GM18520 (cell line): ENCODE measurements around the gene ARL8A.
"Not testable (repeated sequence)": the region's sequence is repeated elsewhere in the genome, so short reads cannot be mapped to it uniquely, and the experiment has no call there.

Experiments
- ATAC-seq: cut with Tn5 transposase; IDR thresholded peaks from one replicate; pipeline ENCODE4 v1.9.1; 2021; ENCODE audit not compliant: unreplicated experiment

The ARL8A gene

DNA sequence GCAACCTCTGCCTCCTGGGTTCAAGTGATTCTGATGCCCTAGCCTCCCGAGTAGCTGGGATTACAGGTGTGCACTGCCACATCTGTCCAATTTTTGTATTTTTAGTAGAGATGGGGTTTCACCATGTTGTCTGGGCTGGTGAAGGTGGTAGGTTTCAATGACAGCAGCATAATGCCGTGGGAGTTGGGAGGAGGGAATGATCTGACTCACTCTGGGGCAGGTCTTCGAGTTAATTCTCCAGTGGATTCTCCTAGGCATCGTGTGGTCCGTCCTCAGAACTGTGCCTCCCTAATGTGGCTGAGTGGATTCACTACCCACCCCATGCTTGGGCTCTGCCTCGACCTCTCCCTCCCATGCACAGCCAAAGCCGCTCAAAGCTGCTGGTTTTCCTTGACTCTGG, 23.5 kb downstream of the ARL8A start:
- no peak for ATAC-seq

- no peak for ATAC-seq
Observed at GRCh38 chr1:202117898-202118371, 26.6 kb downstream of the ARL8A start.

DNA sequence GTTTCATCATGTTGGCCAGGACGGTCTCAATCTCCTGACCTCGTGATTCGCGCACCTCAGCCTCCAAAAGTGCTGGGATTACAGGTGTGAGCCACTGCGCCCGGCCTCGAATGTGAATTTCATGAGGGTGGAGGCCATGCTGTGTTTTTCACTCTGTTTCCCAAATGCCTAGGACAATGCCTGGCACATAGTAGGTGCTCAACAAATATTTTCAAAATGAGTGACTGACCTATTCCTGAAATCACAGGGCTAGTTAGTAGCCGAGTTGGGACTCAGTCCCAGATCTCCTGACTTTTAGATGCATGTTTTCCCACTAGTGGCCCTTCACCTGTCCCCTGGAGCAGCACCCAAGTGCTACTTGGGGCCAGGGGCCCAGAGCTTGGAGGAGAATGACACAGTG, 28.2 kb downstream of the ARL8A start:
- no peak for ATAC-seq

DNA sequence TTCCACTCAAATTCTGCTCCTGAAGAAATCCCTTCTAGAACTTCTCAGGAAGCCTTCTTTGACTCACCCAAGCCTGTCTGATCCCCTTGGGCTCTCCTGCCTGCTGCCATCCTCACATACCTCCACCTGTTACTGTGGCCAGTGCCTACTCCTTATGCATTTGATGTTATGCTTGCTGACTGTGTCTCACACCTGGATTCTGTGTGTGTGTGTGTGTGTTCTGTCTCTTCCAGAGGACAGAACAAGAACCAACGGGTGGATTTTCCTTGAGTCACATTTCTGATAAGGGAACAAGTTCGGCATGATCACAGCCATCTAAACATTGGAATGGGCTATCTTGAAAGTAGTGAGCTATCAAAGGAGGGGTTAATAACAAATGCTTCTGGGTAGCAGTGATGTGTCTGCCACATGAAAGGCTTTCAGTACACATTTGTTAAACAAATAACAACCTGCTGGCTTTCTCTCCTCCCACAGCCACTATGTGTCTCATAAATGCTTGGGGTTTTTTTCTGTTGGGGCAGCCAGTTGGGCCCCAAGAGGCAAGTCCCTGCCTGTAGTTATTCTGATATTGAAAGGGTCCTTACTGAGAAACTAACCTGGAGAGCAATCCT, 30.7 kb downstream of the ARL8A start:
- no peak for ATAC-seq

DNA sequence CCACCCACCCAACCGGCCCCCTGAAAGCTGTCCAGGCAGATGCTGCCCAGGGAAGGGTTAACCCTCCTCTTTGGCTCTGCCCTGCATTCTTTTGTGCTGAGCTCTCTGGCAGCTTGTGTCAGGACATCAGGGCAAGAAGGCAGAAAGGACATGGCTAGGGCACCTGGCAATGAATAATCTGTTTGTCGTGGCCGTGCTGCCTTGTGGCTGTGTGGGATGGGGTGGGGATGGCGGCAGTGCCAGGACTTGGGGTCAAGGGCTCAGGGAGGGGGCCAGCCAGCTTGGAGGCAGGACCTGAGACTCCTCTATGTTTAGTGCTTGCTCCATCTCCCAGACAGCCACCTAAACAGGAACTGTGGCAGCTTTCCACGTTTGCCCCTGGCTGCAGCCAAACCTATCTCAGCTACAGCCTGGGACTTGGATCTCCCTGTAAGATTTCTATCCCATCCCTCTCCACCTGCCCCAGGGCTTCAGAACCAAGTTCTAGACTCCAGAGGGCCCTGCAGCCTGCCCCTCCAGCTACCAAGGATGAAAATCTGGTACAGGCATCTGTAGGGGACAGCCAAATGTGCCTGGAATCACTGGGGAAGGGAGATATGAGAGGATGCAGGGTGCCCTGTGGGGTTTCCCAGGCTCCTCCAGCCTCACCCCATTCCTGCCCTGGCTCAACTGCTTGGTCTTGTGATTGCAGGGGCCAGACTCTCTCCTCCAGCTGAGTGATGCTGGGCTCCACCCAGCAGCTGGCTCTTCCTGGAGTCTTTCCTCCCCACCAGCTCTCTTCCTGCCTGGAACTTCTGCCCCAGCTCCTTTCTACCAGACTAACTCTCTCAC, 31.5 kb downstream of the ARL8A start:
- ATAC-seq: no peak

DNA sequence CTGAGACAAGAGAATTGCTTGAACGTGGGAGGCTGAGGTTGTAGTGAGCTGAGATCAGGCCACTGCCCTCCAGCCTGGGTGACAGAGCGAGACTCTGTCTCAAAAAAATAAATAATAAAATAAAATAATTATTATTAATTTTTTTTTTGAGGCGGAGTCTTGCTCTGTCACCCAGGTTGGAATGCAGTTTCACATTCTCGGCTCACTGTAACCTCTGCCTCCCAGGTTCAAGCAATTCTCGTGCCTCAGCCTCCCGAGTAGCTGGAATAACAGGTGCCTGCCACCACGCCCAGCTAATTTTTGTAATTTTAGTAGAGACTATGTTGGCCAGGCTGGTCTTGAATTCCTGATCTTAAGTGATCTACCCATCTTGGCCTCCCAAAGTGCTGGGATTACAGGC, 32.9 kb downstream of the ARL8A start:
- ATAC-seq: not testable (repeated sequence)

DNA sequence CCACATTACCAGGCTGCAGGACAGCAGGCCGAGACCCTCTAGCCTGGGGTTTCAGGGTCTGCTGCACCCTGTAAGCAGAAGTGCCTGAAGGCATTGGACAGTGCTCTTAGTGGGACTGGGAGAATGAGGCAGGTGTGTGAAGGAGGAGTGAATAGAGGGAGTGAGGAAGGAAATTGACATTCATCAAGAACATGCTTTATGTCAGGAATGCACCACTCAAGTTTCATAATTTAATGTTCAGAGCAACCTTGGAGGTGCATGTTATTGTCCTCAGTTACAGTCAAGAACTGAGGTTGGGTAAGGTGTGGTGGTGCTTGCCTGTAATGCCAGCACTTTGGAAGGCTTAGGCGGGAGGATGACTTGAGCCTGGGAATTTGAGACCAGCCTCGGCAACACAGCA, 33.6 kb downstream of the ARL8A start:
- ATAC-seq: no peak

GRCh38 chr1:202107801-202108731, 36.5 kb downstream of the ARL8A start:
- no peak for ATAC-seq

- ATAC-seq: no peak
Observed at GRCh38 chr1:202107321-202107761, 37.2 kb downstream of the ARL8A start.

GRCh38 chr1:202106340-202107254, 37.9 kb downstream of the ARL8A start:
- ATAC-seq: no peak

DNA sequence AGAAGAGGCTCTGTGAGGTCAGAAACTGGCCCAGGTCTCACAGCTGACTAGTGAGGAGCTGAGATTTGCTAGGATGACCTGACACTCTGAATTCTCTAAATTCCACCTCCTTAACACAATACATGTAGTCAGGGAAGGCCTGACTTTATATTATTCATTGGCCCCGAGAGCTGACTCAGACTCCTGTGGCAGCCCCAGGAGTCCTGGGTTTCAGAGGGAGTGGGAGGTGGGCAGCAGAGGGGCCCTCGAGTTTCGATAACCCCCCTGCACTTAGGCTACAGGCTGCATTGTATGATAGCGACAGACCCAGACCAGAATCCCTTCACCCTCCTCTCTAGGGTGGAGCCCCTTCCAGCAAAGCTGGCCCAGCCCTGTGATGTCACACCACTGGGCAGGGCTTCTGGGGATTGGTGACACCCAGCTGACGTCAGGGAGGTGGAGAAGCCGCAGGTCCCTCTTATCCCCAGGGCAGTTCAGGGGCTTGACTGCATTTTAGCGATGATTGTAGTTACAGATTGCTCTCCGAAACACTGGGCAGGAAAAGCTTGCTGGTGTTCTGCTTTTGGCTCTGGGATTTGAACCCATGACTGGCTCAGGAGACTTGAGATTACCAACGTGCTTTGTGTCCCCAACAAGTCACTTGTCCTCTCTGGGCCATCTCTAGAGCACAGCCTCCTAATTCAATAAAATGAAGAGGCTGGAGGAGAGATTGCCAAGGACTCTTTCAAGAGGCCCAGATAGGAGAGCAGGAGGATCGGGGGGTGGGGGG, 38.8 kb downstream of the ARL8A start:
- ATAC-seq: no peak

GRCh38 chr1:202104073-202104472, 40.5 kb downstream of the ARL8A start:
- no peak for ATAC-seq

GRCh38 chr1:202101184-202101583, 43.4 kb downstream of the ARL8A start:
- no peak for ATAC-seq

DNA sequence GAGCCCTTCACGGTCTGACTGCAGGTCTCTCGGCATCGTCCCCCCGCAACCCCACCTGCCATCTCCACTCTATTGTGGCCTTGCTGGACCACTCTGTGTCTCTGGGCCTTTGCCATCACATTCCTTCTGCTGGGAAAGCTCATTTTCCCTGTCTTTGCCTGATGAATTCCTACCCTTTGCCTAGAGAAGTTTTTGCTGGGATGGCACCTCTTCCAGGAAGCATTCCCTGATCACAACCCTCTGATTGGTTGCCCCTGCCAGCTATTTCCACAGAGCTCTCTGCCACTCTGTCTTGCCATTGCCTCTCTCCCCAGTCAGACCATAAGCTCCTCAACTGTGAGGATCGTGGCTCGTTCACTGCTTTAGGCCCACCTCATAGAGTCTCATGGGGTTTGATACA, 50.7 kb downstream of the ARL8A start:
- ATAC-seq: no peak

GRCh38 chr1:202090994-202091393, 53.5 kb downstream of the ARL8A start:
- no peak for ATAC-seq

- no peak for ATAC-seq
Observed at GRCh38 chr1:202088206-202088605, 56.3 kb downstream of the ARL8A start.

- ATAC-seq: no peak
Observed at GRCh38 chr1:202086579-202087350, 57.8 kb downstream of the ARL8A start.

DNA sequence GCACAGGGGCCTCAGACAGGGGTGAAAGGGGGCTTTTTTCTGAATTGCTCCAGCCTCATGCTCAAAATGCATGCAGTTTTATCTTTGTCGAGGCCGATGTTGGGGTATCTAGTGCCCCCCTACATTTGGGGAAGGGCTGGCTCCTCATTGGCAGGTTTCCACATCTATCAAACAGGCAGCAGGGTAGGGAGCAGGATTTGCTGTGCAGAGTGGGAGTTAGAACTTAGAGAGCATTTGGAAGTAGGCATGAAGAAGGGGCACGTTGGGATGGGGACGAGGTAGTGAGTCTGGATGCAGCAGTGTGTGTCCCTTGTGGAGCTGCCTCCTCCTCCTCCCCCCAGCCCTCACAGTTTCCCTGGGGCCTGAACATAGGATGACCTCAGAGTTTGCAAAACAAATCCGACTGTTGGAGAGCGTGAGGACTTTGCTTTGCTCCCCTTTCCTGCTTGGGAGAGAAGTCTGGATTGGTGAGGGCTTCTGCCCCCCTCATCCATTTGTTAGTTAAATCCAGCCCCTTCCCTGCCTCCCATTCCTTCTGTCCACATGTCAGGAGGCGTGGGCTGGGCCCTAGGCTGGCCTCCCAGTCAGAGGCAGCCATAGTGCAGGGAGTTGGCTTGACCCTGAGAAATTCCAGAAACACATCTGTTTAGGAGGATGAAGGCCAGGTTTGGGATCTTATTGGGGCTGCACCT, 58.7 kb downstream of the ARL8A start:
- no peak for ATAC-seq
